Muscle of arm (tissue), 12 donors: Measurements from ENCODE around the gene MALAT1. TPM values are rescaled to one million over a fixed set of nuclear protein-coding genes. Genes with fewer than 3 reads are reported as not detected.
"Not testable (repeated sequence)": the region's sequence is repeated elsewhere in the genome, so short reads cannot be mapped to it uniquely, and the experiment has no call there.

Experiments used
- DNase-seq: peaks from one replicate; pipeline ENCODE4 v3.0.0-alpha.2; 2013
- polyA plus RNA-seq, 12 donors: library from polyadenylated mRNA; unstranded; fragments of 120-200 nt; gene quantifications; one replicate each; pipeline ENCODE4 v1.2.1, GENCODE V29; 2013; ENCODE audit not compliant: insufficient read length in 12 of 12

Gene MALAT1
- polyA plus RNA-seq, 12 donors, result 102 to 554 (median 247) TPM

- DNase-seq, result not testable (repeated sequence)
These were observed 13.5 kb downstream of the MALAT1 start for GRCh38 chr11:65512311-65512710.

GRCh38 chr11:65516135-65516968 is 17.5 kb downstream of the MALAT1 start:
- DNase-seq, result no peak

GRCh38 chr11:65518941-65519549 is 20.2 kb downstream of the MALAT1 start:
- DNase-seq, result not testable (repeated sequence)

- not testable (repeated sequence) for DNase-seq
These were observed 23.1 kb downstream of the MALAT1 start for GRCh38 chr11:65521777-65522521.

- DNase-seq, result not testable (repeated sequence)
These were observed 24.1 kb downstream of the MALAT1 start for GRCh38 chr11:65522718-65523630.

GRCh38 chr11:65523631-65523968 is 24.8 kb downstream of the MALAT1 start:
- not testable (repeated sequence) for DNase-seq

GRCh38 chr11:65524014-65524740 is 25.3 kb downstream of the MALAT1 start:
- no peak for DNase-seq

GRCh38 chr11:65524741-65525545 is 26.1 kb downstream of the MALAT1 start, which contains the start of gene SCYL1:
TSS of gene SCYL1 (plus strand) at chr11:65525083. CDS start at chr11:65525154, 71 bp downstream.
- peak; percentile 74 for DNase-seq

GRCh38 chr11:65525546-65526480 is 27.0 kb downstream of the MALAT1 start:
- DNase-seq, result no peak

- DNase-seq, result no peak
These were observed 27.9 kb downstream of the MALAT1 start for GRCh38 chr11:65526744-65527143.

- no peak for DNase-seq
These were observed 30.0 kb downstream of the MALAT1 start for GRCh38 chr11:65528819-65529350.

- DNase-seq, result no peak
These were observed 30.8 kb downstream of the MALAT1 start for GRCh38 chr11:65529475-65530156.

- DNase-seq, result no peak
These were observed 31.3 kb downstream of the MALAT1 start for GRCh38 chr11:65530157-65530496.

- no peak for DNase-seq
These were observed 33.7 kb downstream of the MALAT1 start for GRCh38 chr11:65532388-65533064.

GRCh38 chr11:65535102-65535501 is 36.3 kb downstream of the MALAT1 start:
- DNase-seq, result no peak

GRCh38 chr11:65536412-65537295 is 37.8 kb downstream of the MALAT1 start:
- no peak for DNase-seq
